Kidney (tissue), 14 donors: Measurements from ENCODE around the gene GUCY2F. TPM values are rescaled to one million over a fixed set of nuclear protein-coding genes. Genes with fewer than 3 reads are reported as not detected.

Experiments
- DNase-seq, 5 donors: peaks; one replicate each; pipeline ENCODE4 v3.0.0-alpha.2; 2013 to 2020
- FAIRE-seq: peaks from 2 replicates; lab custom pipeline; 2012; peaks lifted over from hg19 to GRCh38; lab: Jason Lieb, UNC
- H3K27ac ChIP-seq, 2 donors: one replicate each; pipeline ENCODE4 v1.7.0; 2013; ENCODE audit warnings: low read depth in 2 of 2, low read length in 2 of 2, inconsistent platforms in 1 of 2
- H3K27me3 ChIP-seq: one replicate; pipeline ENCODE4 v1.7.1; 2013; ENCODE audit warnings: low read length, inconsistent platforms; ENCODE audit not compliant: control insufficient read depth, insufficient read depth
- H3K36me3 ChIP-seq, 3 donors: one replicate each; pipeline versions ENCODE4 v1.7.0 to v1.7.1; 2013; ENCODE audit warnings: low read length in 3 of 3, control low read depth in 1 of 3, inconsistent platforms in 1 of 3; ENCODE audit not compliant: insufficient read depth in 3 of 3, control insufficient read depth in 2 of 3
- H3K4me1 ChIP-seq, 3 donors: one replicate each; pipeline versions ENCODE4 v1.7.0 to v1.7.1; 2013; ENCODE audit warnings: low read length in 3 of 3, inconsistent platforms in 1 of 3, low read depth in 1 of 3; ENCODE audit not compliant: control insufficient read depth in 2 of 3, insufficient read depth in 2 of 3
- H3K4me3 ChIP-seq, 3 donors: one replicate each; pipeline versions ENCODE4 v1.7.0 to v1.8.1; 2013; ENCODE audit warnings: low read length in 3 of 3, control low read depth in 1 of 3, inconsistent platforms in 1 of 3
- H3K9ac ChIP-seq, 3 donors: one replicate each; pipeline versions ENCODE4 v1.7.0 to v1.7.1; 2013; ENCODE audit warnings: low read length in 3 of 3, control low read depth in 1 of 3, inconsistent platforms in 1 of 3
- H3K9me3 ChIP-seq, 3 donors: one replicate each; pipeline versions ENCODE4 v1.7.0 to v1.7.1; 2013; ENCODE audit warnings: low read length in 3 of 3, control low read depth in 1 of 3, inconsistent platforms in 1 of 3; ENCODE audit not compliant: control insufficient read depth in 2 of 3, insufficient read depth in 1 of 3
- CTCF ChIP-seq: IDR thresholded peaks from 3 replicates; pipeline ENCODE4 v1.5.1; 2012; ENCODE audit warnings: mild to moderate bottlenecking, moderate library complexity, borderline replicate concordance; ENCODE audit not compliant: insufficient read depth; ENCODE audit errors: extremely low read depth
- intact Hi-C: fragments of 100-400 bp; cut with DNase I; formaldehyde crosslinking; loops from one replicate; pipeline ENCODE4 v1.11.1; 2022
- polyA plus RNA-seq: library from polyadenylated mRNA; stranded (reverse); fragments of 350-450 nt; fragmentation: Illumina TruSeq; extraction: RNeasy Lipid Tissue Mini Kit (QIAGEN cat#74804); gene quantifications from one replicate; pipeline ENCODE4 v1.2.3, GENCODE V29; 2014; ENCODE audit warnings: low read depth, low replicate concordance; ENCODE audit not compliant: insufficient read depth
- total RNA-seq: library from RNA; stranded (reverse); fragmentation: NEBNext Ultra II Directional; extraction: Animal tissue kit (Norgen Biotek cat#: 25700); gene quantifications from one replicate; pipeline ENCODE4 v1.2.1, GENCODE V29; 2021
- donor health status: control.
- donor health status: control.
- donor health status: control.
- donor health status: control.
- donor health status: control.
- donor health status: DM: yes; HTN: yes; CAD: no.
- donor health status: Normal renal cell carcinoma (clear cell type).

GUCY2F gene
- total and polyA plus RNA-seq, 2 donors from 2014 or later, result not detected

- Histone ChIP-seq H3K9me3 (no peaks in the 10 kb centered on the region), H3K36me3 (no peaks in the 10 kb centered on the region), H3K4me3 (no peak overlapping the region), H3K4me1 (no peaks in the 10 kb centered on the region), H3K9ac (no peak overlapping the region), H3K27ac (no peak overlapping the region), H3K27me3 (peaks cover 2% of the 10 kb centered on the region)
- intact Hi-C loops, result no loop called here
- DNase-seq (no peak), FAIRE-seq (peak; percentile 94)
- no peak for TF ChIP-seq CTCF
These were observed 27.0 kb upstream of the GUCY2F start for GRCh38 chrX:109508915-109509314.

- DNase-seq, result no peak
- intact Hi-C loops, result no loop called here
These were observed 19.3 kb upstream of the GUCY2F start for GRCh38 chrX:109501176-109501575.

GRCh38 chrX:109498434-109498833 lies 16.5 kb upstream of the GUCY2F start:
- Histone ChIP-seq H3K9me3 (no peaks in the 10 kb centered on the region), H3K36me3 (no peaks in the 10 kb centered on the region), H3K4me3 (no peak overlapping the region), H3K27me3 (no peaks in the 10 kb centered on the region), H3K4me1 (no peaks in the 10 kb centered on the region), H3K9ac (no peak overlapping the region), H3K27ac (no peak overlapping the region)
- intact Hi-C loops, result no loop called here
- no peak for DNase-seq
- no peak for FAIRE-seq
- TF ChIP-seq CTCF, result no peak

More at GRCh38 chrX:109501176-109501575, 19.3 kb upstream of the GUCY2F start:
- no peaks in the 10 kb centered on the region for H3K9me3 ChIP-seq
- H3K4me3 ChIP-seq, result no peak overlapping the region
- no peak for TF ChIP-seq CTCF
- no peak overlapping the region for H3K27ac ChIP-seq
- H3K27me3 ChIP-seq, result no peaks in the 10 kb centered on the region
- no peaks in the 10 kb centered on the region for H3K36me3 ChIP-seq
- FAIRE-seq, result no peak
- H3K4me1 ChIP-seq, result no peaks in the 10 kb centered on the region
- no peak overlapping the region for H3K9ac ChIP-seq

GRCh38 chrX:109489174-109489573 lies 7.3 kb upstream of the GUCY2F start:
- intact Hi-C loops, result loop anchor here (10.0 kb wide), 1 partner anchor 396 kb away; no protein-coding TSS in a partner anchor
- no peaks in the 10 kb centered on the region for H3K9me3 ChIP-seq
- H3K36me3 ChIP-seq, result no peaks in the 10 kb centered on the region
- no peak overlapping the region for H3K4me3 ChIP-seq
- DNase-seq (no peak), FAIRE-seq (peak; percentile 80)
- H3K9ac ChIP-seq, result no peak overlapping the region
- no peaks in the 10 kb centered on the region for H3K27me3 ChIP-seq
- no peak for TF ChIP-seq CTCF
- H3K27ac ChIP-seq, result no peak overlapping the region
- no peaks in the 10 kb centered on the region for H3K4me1 ChIP-seq
